HepG2 (cell line): ENCODE data around the gene NOTUM. TPM values are rescaled to one million over a fixed set of nuclear protein-coding genes. Genes with fewer than 3 reads are reported as not detected.

Experiments used
- DPF2 ChIP-seq: sonication (generic); formaldehyde crosslinking; IDR thresholded peaks from 2 replicates; pipeline ENCODE4 v1.4.0; 2020; ENCODE audit warnings: mild to moderate bottlenecking, low read depth, missing genetic modification reagents, borderline replicate concordance
- FOXO1 ChIP-seq: sonication (generic); formaldehyde crosslinking; IDR thresholded peaks from 2 replicates; pipeline ENCODE4 v1.4.0; 2020; ENCODE audit warnings: missing genetic modification reagents
- GPN1 ChIP-seq: sonication (generic); formaldehyde crosslinking; IDR thresholded peaks from 2 replicates; pipeline ENCODE4 v1.5.1; 2020; ENCODE audit warnings: missing genetic modification reagents, borderline replicate concordance
- PATZ1 ChIP-seq: sonication (generic); formaldehyde crosslinking; IDR thresholded peaks from 2 replicates; pipeline ENCODE4 v1.4.0; 2020; ENCODE audit warnings: missing genetic modification reagents
- SIX4 ChIP-seq: sonication (generic); formaldehyde crosslinking; IDR thresholded peaks from 2 replicates; pipeline ENCODE4 v1.4.0; 2020; ENCODE audit warnings: missing genetic modification reagents
- ZNF24 ChIP-seq: fragments of 450-650 bp; IDR thresholded peaks from 2 replicates; pipeline ENCODE4 v1.6.1; 2017; ENCODE audit warnings: antibody characterized with exemption, mild to moderate bottlenecking
- ZNF292 ChIP-seq: sonication (generic); formaldehyde crosslinking; IDR thresholded peaks from 2 replicates; pipeline ENCODE4 v1.8.1; 2022; ENCODE audit warnings: mild to moderate bottlenecking, low read depth, missing genetic modification reagents, borderline replicate concordance
- ZNF326 ChIP-seq: sonication (generic); formaldehyde crosslinking; IDR thresholded peaks from 2 replicates; pipeline ENCODE4 v1.4.0; 2020; ENCODE audit warnings: missing genetic modification reagents, borderline replicate concordance
- ZNF546 ChIP-seq: sonication (generic); formaldehyde crosslinking; conservative IDR thresholded peaks from 2 replicates; pipeline ENCODE4 v1.8.1; 2023; ENCODE audit warnings: mild to moderate bottlenecking, missing genetic modification reagents
- ZNF598 ChIP-seq: sonication (generic); formaldehyde crosslinking; IDR thresholded peaks from 2 replicates; pipeline ENCODE4 v1.5.1; 2020; ENCODE audit warnings: mild to moderate bottlenecking, missing genetic modification reagents, borderline replicate concordance
- ZNF615 ChIP-seq: sonication (generic); formaldehyde crosslinking; IDR thresholded peaks from 2 replicates; pipeline ENCODE4 v1.5.0; 2020; ENCODE audit warnings: mild to moderate bottlenecking, missing genetic modification reagents, borderline replicate concordance
- ZNF629 ChIP-seq: sonication (generic); formaldehyde crosslinking; conservative IDR thresholded peaks from 2 replicates; pipeline ENCODE4 v1.5.0; 2020; ENCODE audit warnings: missing genetic modification reagents
- ZNF704 ChIP-seq: sonication (generic); formaldehyde crosslinking; IDR thresholded peaks from 2 replicates; pipeline ENCODE4 v1.8.1; 2023; ENCODE audit warnings: mild to moderate bottlenecking, inconsistent platforms, moderate library complexity, missing genetic modification reagents, borderline replicate concordance
- ZNF749 ChIP-seq: sonication (generic); formaldehyde crosslinking; IDR thresholded peaks from 2 replicates; pipeline ENCODE4 v1.8.0; 2022; ENCODE audit warnings: mild to moderate bottlenecking, missing genetic modification reagents, moderate library complexity, borderline replicate concordance
- ZNF883 ChIP-seq: sonication (generic); formaldehyde crosslinking; IDR thresholded peaks from 2 replicates; pipeline ENCODE4 v1.5.1; 2020; ENCODE audit warnings: mild to moderate bottlenecking, missing genetic modification reagents; ENCODE audit errors: not compliant biosample characterization
- ZSCAN30 ChIP-seq: sonication (generic); formaldehyde crosslinking; IDR thresholded peaks from 2 replicates; pipeline ENCODE4 v1.5.0; 2020; ENCODE audit warnings: mild to moderate bottlenecking, missing genetic modification reagents
- polyA plus RNA-seq, 8 experiments: library from polyadenylated mRNA; depleted of rRNA in 3 of 8; stranded (reverse) in 7 of 8; unstranded in 1 of 8; fragments of >200 nt; fragmentation: Illumina TruSeq in 4 of 8; extraction: Trizol in 4 of 8; gene quantifications; 2 replicates each; pipeline versions ENCODE4 v1.2.1 to v1.2.3, GENCODE V29; 2011 to 2016; ENCODE audit warnings: low read depth in 4 of 8, missing spikeins in 1 of 8, mixed read lengths in 1 of 8; ENCODE audit not compliant: insufficient read depth in 1 of 8
- total RNA-seq, 5 experiments: library from RNA; depleted of rRNA; stranded (reverse); fragments of >200 nt; fragmentation: Illumina TruSeq; extraction: Trizol; gene quantifications; 2 replicates each; pipeline ENCODE4 v1.2.3, GENCODE V29; 2016; ENCODE audit warnings: low read depth in 1 of 5
- TF ChIP-seq, protein P1 (sequence below): sonication (generic); formaldehyde crosslinking; IDR thresholded peaks from 2 replicates; pipeline ENCODE4 v1.4.0; 2020; ENCODE audit warnings: mild to moderate bottlenecking, missing genetic modification reagents
- TF ChIP-seq, protein P2 (sequence below): sonication (generic); formaldehyde crosslinking; IDR thresholded peaks from 2 replicates; pipeline ENCODE4 v1.4.0; 2020; ENCODE audit warnings: mild to moderate bottlenecking, low read depth, missing genetic modification reagents
- TF ChIP-seq, protein P3 (sequence below): sonication (generic); formaldehyde crosslinking; IDR thresholded peaks from 2 replicates; pipeline ENCODE4 v1.4.0; 2020; ENCODE audit warnings: mild to moderate bottlenecking, missing genetic modification reagents

The NOTUM gene
- total and polyA plus RNA-seq, 2 of the 13 experiments (the other 11 are each of a cell fraction or from before 2014, with no cell fraction given) = 150 to 160 TPM

DNA sequence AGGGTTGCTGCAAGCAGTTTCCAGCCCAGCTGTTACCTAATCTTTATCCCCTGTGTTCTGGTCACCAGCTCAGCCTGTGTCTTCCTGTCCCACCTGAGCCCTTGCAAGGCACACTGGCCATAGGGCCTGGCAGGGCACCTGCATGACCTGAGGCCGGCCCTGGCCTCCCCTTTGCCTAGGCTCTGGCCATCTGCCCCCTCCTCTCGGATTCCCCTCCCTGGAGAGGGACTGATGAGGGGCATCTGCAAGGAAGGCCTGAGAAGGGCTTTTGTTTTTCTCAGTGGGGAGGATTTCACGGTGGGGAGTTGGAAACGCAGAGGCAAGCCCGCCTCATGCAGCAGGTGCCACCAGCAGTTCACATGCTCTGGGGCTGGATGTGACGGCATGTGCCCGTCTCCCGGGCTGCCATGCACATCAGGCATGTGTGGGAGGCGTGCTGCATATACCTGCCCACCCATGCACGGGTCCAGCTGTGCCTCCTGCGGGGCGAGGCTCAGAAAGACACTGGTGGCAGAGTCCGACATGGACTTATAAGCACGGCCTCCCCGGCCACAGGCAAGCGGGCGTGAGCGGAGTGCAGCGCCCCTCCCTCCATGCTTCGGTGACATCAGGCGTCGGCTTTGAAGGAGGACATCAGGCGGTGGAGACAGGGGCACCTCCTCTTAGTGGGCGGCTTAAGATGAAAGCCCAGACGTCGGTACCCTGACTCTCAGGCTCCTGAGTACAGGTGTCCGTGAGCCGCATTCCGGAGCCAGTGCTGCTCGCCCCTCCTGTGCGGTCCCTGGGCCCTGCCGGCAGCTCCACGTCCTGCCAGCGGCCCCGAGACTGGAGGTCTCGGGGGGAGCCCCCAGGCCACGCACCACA is 33.0 kb upstream of the NOTUM start (continued):
- TF ChIP-seq PATZ1 (CRISPR knock-in tag) (peak; percentile 87), ZNF883 (no peak), SIX4 (peak; percentile 64; the same call in 1 of the 2 replicates), ZNF629 (CRISPR knock-in tag) (no peak), ZNF749 (CRISPR knock-in tag) (peak; percentile 64), DPF2 (no peak), ZNF326 (peak; percentile 10), ZSCAN30 (peak; percentile 77), ZNF598 (CRISPR knock-in tag) (peak; percentile 10; the same call in 1 of the 2 replicates), GPN1 (CRISPR knock-in tag) (no peak), ZNF546 (CRISPR knock-in tag) (peak; percentile 27; the same call in 1 of the 2 replicates), ZNF24 (no peak), ZNF292 (0 out of 2 replicates have a peak, but pooled peaks have one; percentile 14), FOXO1 (CRISPR knock-in tag) (no peak; the same call in none of the 2 replicates), ZNF615 (CRISPR knock-in tag) (no peak; the same call in 1 of the 2 replicates), ZNF704 (peak; percentile 33; the same call in 1 of the 2 replicates)
- TF ChIP-seq, protein P1, sequence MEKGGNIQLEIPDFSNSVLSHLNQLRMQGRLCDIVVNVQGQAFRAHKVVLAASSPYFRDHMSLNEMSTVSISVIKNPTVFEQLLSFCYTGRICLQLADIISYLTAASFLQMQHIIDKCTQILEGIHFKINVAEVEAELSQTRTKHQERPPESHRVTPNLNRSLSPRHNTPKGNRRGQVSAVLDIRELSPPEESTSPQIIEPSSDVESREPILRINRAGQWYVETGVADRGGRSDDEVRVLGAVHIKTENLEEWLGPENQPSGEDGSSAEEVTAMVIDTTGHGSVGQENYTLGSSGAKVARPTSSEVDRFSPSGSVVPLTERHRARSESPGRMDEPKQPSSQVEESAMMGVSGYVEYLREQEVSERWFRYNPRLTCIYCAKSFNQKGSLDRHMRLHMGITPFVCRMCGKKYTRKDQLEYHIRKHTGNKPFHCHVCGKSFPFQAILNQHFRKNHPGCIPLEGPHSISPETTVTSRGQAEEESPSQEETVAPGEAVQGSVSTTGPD (CRISPR knock-in tag) = no peak; the same call in 1 of the 2 replicates
- TF ChIP-seq, protein P2, sequence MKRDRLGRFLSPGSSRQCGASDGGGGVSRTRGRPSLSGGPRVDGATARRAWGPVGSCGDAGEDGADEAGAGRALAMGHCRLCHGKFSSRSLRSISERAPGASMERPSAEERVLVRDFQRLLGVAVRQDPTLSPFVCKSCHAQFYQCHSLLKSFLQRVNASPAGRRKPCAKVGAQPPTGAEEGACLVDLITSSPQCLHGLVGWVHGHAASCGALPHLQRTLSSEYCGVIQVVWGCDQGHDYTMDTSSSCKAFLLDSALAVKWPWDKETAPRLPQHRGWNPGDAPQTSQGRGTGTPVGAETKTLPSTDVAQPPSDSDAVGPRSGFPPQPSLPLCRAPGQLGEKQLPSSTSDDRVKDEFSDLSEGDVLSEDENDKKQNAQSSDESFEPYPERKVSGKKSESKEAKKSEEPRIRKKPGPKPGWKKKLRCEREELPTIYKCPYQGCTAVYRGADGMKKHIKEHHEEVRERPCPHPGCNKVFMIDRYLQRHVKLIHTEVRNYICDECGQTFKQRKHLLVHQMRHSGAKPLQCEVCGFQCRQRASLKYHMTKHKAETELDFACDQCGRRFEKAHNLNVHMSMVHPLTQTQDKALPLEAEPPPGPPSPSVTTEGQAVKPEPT (CRISPR knock-in tag) = no peak; the same call in 1 of the 2 replicates
- TF ChIP-seq, protein P3, sequence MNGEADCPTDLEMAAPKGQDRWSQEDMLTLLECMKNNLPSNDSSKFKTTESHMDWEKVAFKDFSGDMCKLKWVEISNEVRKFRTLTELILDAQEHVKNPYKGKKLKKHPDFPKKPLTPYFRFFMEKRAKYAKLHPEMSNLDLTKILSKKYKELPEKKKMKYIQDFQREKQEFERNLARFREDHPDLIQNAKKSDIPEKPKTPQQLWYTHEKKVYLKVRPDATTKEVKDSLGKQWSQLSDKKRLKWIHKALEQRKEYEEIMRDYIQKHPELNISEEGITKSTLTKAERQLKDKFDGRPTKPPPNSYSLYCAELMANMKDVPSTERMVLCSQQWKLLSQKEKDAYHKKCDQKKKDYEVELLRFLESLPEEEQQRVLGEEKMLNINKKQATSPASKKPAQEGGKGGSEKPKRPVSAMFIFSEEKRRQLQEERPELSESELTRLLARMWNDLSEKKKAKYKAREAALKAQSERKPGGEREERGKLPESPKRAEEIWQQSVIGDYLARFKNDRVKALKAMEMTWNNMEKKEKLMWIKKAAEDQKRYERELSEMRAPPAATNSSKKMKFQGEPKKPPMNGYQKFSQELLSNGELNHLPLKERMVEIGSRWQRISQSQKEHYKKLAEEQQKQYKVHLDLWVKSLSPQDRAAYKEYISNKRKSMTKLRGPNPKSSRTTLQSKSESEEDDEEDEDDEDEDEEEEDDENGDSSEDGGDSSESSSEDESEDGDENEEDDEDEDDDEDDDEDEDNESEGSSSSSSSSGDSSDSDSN (CRISPR knock-in tag) = no peak; the same call in 1 of the 2 replicates
